Activated CD8-positive, alpha-beta T cell treated with anti-CD3 and anti-CD28 coated beads, Interleukin-2, amount 10 ng/mL, durations not matched to agents 7 days and 5 days (primary cell): Measurements from ENCODE around the gene FADS2. TPM values are rescaled to one million over a fixed set of nuclear protein-coding genes. Genes with fewer than 3 reads are reported as not detected.
A peak's percentile ranks its signal among the peaks of the same experiment; 100 is the strongest.

Source experiments
- ATAC-seq: fragments of 150-1000 bp; cut with Tn5 transposase; one replicate; pipeline ENCODE4 v1.10.0; 2021; ENCODE audit warnings: moderate library complexity
- CTCF ChIA-PET: fragments of 350-600 bp; sonication (Branson Sonifier 250); formaldehyde crosslinking; loops from one replicate; lab custom pipeline; 2021; ENCODE audit warnings: antibody characterized with exemption; lab: Charles Lee
- POLR2A ChIA-PET: fragments of 350-600 bp; sonication (Branson Sonifier 250); formaldehyde crosslinking; loops from one replicate; lab custom pipeline; 2021; ENCODE audit warnings: antibody characterized with exemption; lab: Charles Lee
- DNase-seq: peaks from one replicate; pipeline ENCODE4 v3.0.0-alpha.2; 2020
- H3K27ac Mint-ChIP-seq: one replicate; pipeline ENCODE4 v1.8.0; 2021; ENCODE audit warnings: mild to moderate bottlenecking, mixed read lengths
- H3K27me3 Mint-ChIP-seq: one replicate; pipeline ENCODE4 v1.8.0; 2021; ENCODE audit warnings: low read depth, mixed read lengths
- H3K36me3 Mint-ChIP-seq: one replicate; pipeline ENCODE4 v1.8.0; 2021; ENCODE audit warnings: low read depth, mixed read lengths
- H3K4me1 Mint-ChIP-seq: one replicate; pipeline ENCODE4 v1.8.0; 2021; ENCODE audit warnings: low read depth, mixed read lengths
- H3K4me3 Mint-ChIP-seq: one replicate; pipeline ENCODE4 v1.8.0; 2021; ENCODE audit warnings: mild to moderate bottlenecking, mixed read lengths
- H3K9me3 Mint-ChIP-seq: one replicate; pipeline ENCODE4 v1.8.0; 2022; ENCODE audit warnings: mixed read lengths; ENCODE audit not compliant: insufficient read depth
- total RNA-seq, 2 experiments: library from RNA; stranded (reverse); gene quantifications; one replicate each; pipeline ENCODE4 v1.2.3, GENCODE V29; 2021

Gene FADS2
- total RNA-seq, 2 experiments from 2014 or later = 395 to 416 TPM

DNA sequence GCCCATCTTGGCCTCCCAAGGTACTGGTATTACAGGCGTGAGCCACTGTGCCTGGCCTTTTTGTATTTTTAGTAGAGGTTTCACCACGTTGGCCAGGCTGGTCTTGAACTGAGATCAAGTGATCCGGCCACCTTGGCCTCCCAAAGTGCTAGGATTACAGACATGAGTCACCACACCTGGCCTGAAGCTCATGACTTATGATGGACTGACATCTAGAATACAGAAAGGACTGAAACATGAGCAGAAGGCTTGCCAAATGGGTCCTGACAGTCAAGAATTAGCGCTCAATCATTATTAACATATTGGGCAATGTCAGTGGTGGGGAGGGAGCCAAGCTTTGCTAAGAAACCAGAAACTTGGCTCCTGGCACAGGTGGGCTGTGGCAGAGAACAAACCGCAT lies 16.3 kb upstream of the FADS2 start:
- DNase-seq (no peak), ATAC-seq (no peak)
- Mint-ChIP-seq H3K4me1 (peaks cover 15% of the 10 kb centered on the region), H3K9me3 (no peaks in the 10 kb centered on the region), H3K36me3 (peaks cover 71% of the 10 kb centered on the region), H3K27ac (no peak overlapping the region), H3K4me3 (no peak overlapping the region), H3K27me3 (no peaks in the 10 kb centered on the region)
- ChIA-PET CTCF (interaction anchor here (1.0 to 10.2 kb wide), 2 partner anchors 14 to 87 kb away, joined by 3 to 129 read pairs; no protein-coding TSS in a partner anchor), POLR2A (interaction anchor here (1.2 to 1.7 kb wide), 2 partner anchors 14 to 19 kb away, joined by 3 to 5 read pairs; partner anchors contain the start of genes FEN1 and TMEM258)

DNA sequence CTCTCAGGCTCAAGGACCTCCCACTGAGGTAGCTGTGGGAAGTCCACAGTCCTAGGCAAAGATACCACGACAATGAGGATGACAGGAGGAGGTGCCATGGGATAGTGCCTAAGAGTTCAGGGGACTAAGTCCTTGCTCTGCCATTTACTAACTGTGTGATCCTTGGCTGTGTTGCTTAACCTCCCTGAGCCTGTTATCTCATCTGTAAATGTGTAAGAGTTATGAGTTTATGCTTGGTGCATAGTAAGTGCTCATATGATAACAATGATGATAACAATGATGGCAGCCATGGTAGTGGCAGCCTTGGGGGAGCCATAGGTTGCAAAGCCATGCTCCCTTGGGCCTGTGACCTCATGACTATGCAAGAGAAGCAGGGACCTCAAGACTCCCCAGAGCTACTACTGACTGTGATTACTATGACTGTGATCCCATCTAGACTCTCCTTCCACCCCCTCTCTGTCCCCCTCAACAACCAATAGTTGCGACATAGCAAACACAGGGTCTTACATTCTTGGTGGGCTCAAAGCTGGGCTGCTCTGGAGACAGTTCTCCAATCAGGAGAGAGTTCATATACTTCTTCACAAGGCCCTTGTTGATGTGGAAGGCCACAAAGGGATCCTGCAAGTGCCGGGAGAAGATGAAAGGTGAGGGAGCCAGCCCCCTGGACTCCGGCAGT lies 15.2 kb upstream of the FADS2 start:
- no peaks in the 10 kb centered on the region for H3K9me3 Mint-ChIP-seq
- POLR2A ChIA-PET = interaction anchor here (1.2 to 3.4 kb wide), 5 partner anchors 11 to 20 kb away, joined by 3 to 48 read pairs (median 20); partner anchors contain the start of genes FADS2, FEN1 and TMEM258
- ATAC-seq (no peak), DNase-seq (no peak)
- H3K36me3 Mint-ChIP-seq = peaks cover 64% of the 10 kb centered on the region
- no peak overlapping the region for H3K4me3 Mint-ChIP-seq
- CTCF ChIA-PET = interaction anchor here (1.0 to 10.2 kb wide), 2 partner anchors 15 to 86 kb away, joined by 3 to 129 read pairs; no protein-coding TSS in a partner anchor
- H3K4me1 Mint-ChIP-seq = peaks cover 22% of the 10 kb centered on the region
- no peaks in the 10 kb centered on the region for H3K27me3 Mint-ChIP-seq
- H3K27ac Mint-ChIP-seq = peak overlapping the region; percentile 30

DNA sequence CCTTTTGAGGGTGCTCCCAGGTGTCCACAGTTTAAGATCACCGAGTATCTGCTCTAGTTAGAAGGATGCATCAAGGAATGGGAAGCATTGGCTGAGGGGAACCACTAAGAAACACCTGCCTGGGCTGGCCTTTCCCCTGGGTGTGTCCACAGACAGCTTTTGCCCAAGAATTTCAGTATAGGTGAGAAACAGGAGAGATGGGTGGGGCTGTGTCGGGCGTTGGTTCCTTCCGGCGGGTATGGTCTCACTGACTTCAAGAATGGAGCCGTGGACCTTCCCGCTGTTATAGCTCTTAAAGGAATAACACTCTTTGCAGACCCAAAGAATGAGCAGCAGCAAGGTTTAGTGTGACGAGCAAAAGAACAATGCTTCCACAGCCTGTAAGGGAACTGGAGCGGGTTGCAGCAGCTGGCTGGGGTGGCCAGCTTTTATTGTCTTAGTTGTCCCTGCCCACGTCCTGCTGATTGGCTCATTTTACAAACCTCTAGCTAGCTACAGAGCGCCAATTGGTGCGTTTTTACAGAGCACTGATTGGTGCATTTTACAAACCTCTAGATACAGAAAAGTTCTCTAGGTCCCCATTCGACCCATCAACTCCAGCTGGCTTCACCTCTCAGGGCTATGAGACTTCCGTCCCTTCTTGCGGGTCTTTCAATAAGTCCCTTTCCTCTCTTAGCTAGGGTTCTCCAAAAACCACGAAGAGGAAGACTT lies 13.7 kb upstream of the FADS2 start:
- H3K27ac Mint-ChIP-seq = peak overlapping the region; percentile 97
- peak; percentile 3 for ATAC-seq

DNA sequence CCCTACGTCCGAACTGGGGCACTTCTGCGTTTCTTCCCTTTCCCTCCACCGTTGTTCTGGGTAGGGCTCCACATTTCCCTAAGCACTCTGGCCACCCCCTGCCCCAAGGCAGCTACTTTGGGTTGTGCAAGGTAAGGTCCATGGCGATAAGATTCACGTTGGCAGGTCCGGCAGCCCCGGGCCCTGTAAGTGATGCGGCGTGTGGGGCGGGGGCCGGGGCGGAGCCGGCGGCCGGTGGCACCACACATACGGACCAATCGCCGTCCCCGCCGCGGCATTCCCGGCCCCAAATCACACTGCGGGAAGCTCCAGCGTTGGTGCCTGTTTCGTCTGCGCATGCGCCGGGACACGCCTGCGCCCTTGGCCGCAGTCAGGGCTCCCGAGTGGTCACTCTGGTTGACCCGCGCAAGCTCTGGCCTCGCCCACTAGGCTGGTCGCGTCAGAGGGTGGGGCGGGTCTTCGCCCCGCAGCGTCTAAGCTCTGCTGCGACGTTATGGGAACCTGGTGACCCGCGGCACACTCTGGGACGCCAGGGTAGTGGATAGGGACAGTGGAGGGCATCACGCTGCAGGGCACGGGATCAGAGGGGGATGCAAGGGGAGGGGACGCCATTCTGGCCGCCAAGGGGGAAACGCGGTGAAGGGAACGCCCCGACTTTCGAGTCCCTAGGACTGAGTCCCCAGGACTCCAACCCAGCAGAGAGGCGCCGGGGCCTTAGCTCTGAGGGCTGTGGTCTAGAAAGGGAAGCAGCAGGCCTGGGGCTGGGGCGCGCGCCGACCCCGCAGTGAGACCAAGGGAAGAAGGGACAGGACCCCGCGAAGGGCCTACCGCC lies 12.9 kb upstream of the FADS2 start:
- H3K4me3 Mint-ChIP-seq = peak overlapping the region; percentile 98
- peak; percentile 78 for DNase-seq
- POLR2A ChIA-PET = interaction anchor here (0.7 to 4.3 kb wide), 14 partner anchors 10 to 1026 kb away, joined by 3 to 48 read pairs (median 7); partner anchors contain the start of genes FADS2, FEN1, INCENP and TMEM258
- no peaks in the 10 kb centered on the region for H3K27me3 Mint-ChIP-seq
- H3K4me1 Mint-ChIP-seq = peaks cover 23% of the 10 kb centered on the region
- ATAC-seq = peak; percentile 47
- peak overlapping the region; percentile 97 for H3K27ac Mint-ChIP-seq
- no peaks in the 10 kb centered on the region for H3K9me3 Mint-ChIP-seq
- CTCF ChIA-PET = interaction anchor here (0.7 to 10.2 kb wide), 15 partner anchors 9 to 479 kb away, joined by 3 to 129 read pairs (median 6); partner anchors contain the start of genes FADS2, FEN1 and TMEM258
- H3K36me3 Mint-ChIP-seq = peaks cover 48% of the 10 kb centered on the region

More for the DNA sequence above, 13.7 kb upstream of the FADS2 start:
- peak overlapping the region; percentile 98 for H3K4me3 Mint-ChIP-seq
- ChIA-PET CTCF (interaction anchor here (0.7 to 10.2 kb wide), 14 partner anchors 8 to 478 kb away, joined by 3 to 129 read pairs (median 5); partner anchors contain the start of genes FADS2, FEN1 and TMEM258), POLR2A (interaction anchor here (0.8 to 4.3 kb wide), 12 partner anchors 9 to 1027 kb away, joined by 3 to 48 read pairs (median 8); partner anchors contain the start of genes FADS2, FEN1 and TMEM258)
- peaks cover 23% of the 10 kb centered on the region for H3K4me1 Mint-ChIP-seq
- no peaks in the 10 kb centered on the region for H3K9me3 Mint-ChIP-seq
- H3K36me3 Mint-ChIP-seq = peaks cover 54% of the 10 kb centered on the region
- no peaks in the 10 kb centered on the region for H3K27me3 Mint-ChIP-seq
- peak; percentile 58 for DNase-seq

DNA sequence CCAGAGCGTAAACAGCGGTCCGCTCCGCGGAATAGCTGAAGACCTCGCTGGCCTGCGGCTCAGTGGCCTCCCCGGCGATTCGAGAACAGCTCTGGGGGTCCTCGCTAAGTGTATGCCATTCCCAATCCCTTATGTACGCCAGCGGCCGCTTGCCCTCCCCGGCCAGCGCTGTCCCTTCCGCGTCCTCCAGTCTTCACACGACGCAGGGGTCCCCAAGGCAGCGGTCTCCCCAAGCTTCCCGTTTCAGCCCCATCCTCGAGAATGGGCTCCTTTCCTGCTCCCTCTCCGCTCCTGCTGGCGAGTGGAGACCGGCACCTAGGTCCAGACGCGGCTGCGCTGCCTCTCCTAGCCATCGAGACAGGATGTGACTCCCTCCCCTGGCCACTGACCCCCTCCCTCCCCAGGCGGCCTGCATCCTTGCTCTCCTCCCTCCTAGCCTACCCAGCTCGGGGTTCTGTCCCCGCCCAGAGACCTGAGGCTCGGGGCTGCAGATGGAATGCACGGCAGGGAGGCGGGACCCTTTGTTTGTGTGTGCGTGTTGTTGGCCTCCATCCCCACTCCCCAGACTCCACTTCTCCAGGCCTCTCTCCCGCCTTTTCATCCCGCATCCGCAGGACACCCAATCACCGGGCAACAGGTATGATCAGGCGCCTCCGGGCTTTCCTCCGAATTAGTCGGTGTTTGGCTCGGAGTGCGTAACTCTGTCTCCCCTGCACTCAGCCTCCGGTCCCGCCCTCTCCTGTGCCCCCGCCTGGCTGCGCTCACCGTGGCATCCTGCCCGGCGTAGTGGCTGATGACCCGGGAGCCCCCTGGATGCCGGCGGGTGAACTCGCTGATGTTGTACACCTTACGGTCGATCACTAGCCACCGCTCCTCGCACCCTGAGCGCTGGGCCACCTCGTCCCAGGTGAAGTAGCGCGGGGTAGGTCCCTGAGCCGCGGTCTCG lies 12.0 kb upstream of the FADS2 start:
- ChIA-PET POLR2A (interaction anchor here (1.0 to 4.3 kb wide), 11 partner anchors 12 to 308 kb away, joined by 3 to 48 read pairs (median 10); partner anchors contain the start of genes FADS2, FEN1, INCENP and TMEM258), CTCF (interaction anchor here (0.7 to 10.2 kb wide), 14 partner anchors 9 to 292 kb away, joined by 3 to 129 read pairs (median 5); partner anchors contain the start of genes FADS2, FEN1 and TMEM258)
- Mint-ChIP-seq H3K9me3 (no peaks in the 10 kb centered on the region), H3K4me1 (peaks cover 23% of the 10 kb centered on the region), H3K4me3 (peak overlapping the region; percentile 98), H3K27me3 (no peaks in the 10 kb centered on the region), H3K36me3 (peaks cover 40% of the 10 kb centered on the region), H3K27ac (peak overlapping the region; percentile 97)
- peak; percentile 69 for ATAC-seq
- peak; percentile 80 for DNase-seq

DNA sequence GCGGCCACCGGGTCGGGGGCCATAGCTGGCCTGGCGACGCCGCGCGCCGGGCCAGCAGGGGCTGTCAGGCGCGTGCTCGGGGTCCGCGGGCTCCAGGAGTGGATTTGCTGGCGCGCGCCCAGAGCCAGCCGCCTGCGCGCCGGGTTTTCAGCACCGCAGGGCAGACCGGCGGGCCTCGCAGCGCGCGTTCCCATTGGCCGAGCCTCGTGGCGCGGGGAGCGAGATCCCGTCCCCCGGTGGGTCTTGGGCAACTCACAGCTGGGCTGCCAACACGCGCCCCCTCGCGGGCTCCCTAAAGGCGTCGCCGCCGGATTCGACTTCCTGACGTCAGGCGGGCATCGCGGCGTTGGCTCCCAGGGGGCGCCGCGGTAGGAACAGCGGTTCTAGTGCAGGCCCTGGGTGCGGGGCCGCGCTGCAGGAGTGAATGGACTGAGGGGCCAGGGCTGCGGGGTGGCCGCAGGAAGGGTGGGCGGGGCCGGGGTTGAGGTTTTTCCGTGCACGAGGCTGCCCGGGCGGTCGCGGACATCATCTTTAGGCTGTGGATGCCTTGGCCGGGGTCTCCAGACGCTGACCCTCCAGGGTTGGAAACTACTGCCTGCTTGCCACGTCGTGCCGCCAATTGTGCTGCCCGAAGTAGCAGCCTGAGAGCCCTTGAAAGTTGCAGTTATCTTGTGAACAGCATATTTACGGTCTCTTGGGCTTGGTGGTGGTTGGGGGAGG lies 11.2 kb upstream of the FADS2 start, which contains the start of gene FADS1:
FADS1 (minus strand) TSS at position 268 of the 720 bp plus-strand sequence; CDS start at position 194, 74 bp downstream.
- Mint-ChIP-seq H3K4me3 (peak within 1 kb of the TSS; percentile 98), H3K27me3 (no peaks in the 10 kb centered on the region), H3K4me1 (peaks cover 23% of the 10 kb centered on the region), H3K9me3 (no peaks in the 10 kb centered on the region), H3K27ac (peak within 1 kb of the TSS; percentile 97), H3K36me3 (peaks cover 36% of the 10 kb centered on the region)
- POLR2A ChIA-PET = interaction anchor here (1.2 to 4.3 kb wide), 4 partner anchors 11 to 29 kb away, joined by 3 to 33 read pairs (median 18); partner anchors contain the start of gene FADS2
- CTCF ChIA-PET = interaction anchor here (1.0 to 10.2 kb wide), 5 partner anchors 10 to 23 kb away, joined by 3 to 129 read pairs (median 6); partner anchors contain the start of gene FADS2
- ATAC-seq = peak; percentile 74
- DNase-seq = peak; percentile 92

DNA sequence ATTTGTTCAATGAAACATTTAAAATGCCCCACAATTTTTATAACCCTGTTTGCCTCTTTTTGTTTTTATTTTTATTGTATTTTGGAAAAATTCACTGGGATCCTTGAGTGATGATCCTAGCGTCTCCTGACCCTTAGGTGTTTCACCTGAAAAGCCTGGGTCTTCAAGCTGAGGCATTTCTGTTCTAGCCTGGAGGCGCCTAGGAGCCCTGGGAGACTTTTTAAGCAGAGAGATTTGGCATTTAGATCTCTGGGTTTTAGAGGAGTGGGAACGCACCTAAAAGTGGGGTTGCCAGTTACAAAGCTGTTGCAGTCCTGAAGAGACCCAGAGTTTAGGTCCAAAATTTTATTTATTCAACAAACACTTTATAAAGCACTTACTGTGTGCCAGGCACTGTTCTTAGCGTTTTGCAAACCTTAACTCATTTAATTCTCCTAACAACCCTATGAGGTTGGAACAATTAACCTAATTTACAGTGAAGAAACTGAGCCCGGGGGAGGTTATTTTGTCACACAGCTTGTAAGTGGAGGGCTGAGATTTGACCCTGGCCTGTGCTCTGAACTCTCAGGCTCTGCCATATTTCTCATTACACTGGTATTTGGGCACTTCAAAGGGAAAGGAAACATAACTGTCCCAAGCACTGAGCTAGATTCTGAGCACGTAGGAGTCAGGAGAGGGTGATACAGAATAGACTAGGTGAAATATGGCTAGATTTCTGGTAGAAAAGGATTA lies 10.5 kb upstream of the FADS2 start:
- H3K27ac Mint-ChIP-seq = peak overlapping the region; percentile 49
- no peaks in the 10 kb centered on the region for H3K9me3 Mint-ChIP-seq
- DNase-seq = no peak
- ChIA-PET POLR2A (interaction anchor here (1.1 to 4.3 kb wide), 4 partner anchors 10 to 26 kb away, joined by 3 to 33 read pairs (median 18); partner anchors contain the start of gene FADS2), CTCF (interaction anchor here (0.9 to 10.2 kb wide), 10 partner anchors 10 to 130 kb away, joined by 3 to 129 read pairs (median 3); partner anchors contain the start of gene FADS2)
- H3K4me1 Mint-ChIP-seq = peaks cover 23% of the 10 kb centered on the region
- H3K4me3 Mint-ChIP-seq = peak overlapping the region; percentile 98
- ATAC-seq = no peak
- H3K27me3 Mint-ChIP-seq = no peaks in the 10 kb centered on the region
- H3K36me3 Mint-ChIP-seq = peaks cover 28% of the 10 kb centered on the region

DNA sequence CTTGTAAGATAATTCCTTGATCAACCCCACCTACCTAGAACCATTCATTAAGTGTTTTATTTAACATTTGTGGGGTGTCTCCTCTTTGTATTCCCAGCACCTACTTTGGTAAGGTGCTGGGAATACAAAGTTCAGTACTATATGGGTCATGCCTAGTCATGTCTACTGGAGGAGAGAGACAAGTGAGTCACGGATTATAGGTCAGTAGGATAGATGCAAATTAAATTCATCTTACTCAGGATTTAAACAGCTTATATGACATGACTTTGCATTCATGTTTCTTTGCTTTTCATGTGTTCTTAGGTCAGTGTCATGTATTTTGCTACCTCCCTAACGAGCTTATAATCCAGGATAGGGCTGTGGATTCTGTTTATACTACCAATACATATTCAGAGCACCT lies 7.9 kb upstream of the FADS2 start:
- Mint-ChIP-seq H3K27me3 (peaks cover 2% of the 10 kb centered on the region), H3K9me3 (no peaks in the 10 kb centered on the region), H3K4me3 (no peak overlapping the region), H3K27ac (no peak overlapping the region), H3K36me3 (peaks cover 16% of the 10 kb centered on the region), H3K4me1 (peaks cover 9% of the 10 kb centered on the region)
- POLR2A ChIA-PET = interaction anchor here (0.6 to 1.7 kb wide), 3 partner anchors 14 to 845 kb away, joined by 3 to 5 read pairs (median 3); partner anchors contain the start of genes C11orf98, CSKMT, FEN1 and TMEM258
- CTCF ChIA-PET = interaction anchor here (1.3 to 7.4 kb wide), 4 partner anchors 10 to 288 kb away, joined by 4 to 53 read pairs (median 16); partner anchors contain the start of gene FADS2
- ATAC-seq = no peak
- DNase-seq = no peak
